CD4-positive, alpha-beta T cell treated with Interleukin-6 at 100 ng/mL for 8 hours (primary cell): ENCODE results near the gene SPC25.

Source experiments
- DNase-seq: peaks from one replicate; pipeline ENCODE4 v3.0.0-alpha.2; 2020; ENCODE audit warnings: mixed read lengths, low spot score

Gene SPC25

DNA sequence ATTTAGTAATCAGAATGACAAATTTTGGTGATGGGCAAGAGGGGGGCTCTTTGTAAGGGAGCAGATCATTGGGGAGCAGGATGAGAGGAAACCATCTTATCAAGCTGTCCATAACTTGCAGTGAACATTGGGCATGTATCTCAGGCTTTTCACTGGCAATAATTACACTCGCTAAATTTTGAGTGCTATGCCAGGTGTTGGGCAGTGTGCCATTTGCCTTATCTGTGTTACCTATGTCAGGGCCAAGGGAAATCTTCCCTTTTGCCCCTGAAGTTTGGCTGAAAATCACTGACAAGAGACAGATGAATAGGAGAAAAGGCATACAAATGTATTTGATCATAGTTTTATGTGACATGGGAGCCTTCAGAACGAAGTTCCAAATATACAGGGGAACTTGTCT is 48.8 kb downstream of the SPC25 start:
- no peak for DNase-seq

DNA sequence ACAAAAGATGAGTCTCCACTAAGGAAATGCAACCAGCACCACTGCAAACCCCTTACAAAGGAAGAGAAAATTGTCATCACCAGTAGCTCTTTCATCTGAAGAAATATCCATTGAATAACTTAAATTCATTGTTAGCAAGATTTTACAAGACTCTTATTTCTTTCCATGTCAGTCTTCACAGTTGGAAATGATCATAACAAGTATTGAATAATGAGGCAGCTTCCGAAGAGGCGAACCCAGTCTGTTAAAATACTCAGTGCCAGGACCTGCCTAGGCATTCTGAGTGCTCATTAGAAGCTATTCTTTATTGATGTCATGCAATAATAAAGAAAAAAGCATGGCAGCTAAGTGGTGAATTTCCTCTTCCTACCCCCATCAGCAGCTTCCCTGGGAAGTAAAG is 54.3 kb downstream of the SPC25 start:
- no peak for DNase-seq

DNA sequence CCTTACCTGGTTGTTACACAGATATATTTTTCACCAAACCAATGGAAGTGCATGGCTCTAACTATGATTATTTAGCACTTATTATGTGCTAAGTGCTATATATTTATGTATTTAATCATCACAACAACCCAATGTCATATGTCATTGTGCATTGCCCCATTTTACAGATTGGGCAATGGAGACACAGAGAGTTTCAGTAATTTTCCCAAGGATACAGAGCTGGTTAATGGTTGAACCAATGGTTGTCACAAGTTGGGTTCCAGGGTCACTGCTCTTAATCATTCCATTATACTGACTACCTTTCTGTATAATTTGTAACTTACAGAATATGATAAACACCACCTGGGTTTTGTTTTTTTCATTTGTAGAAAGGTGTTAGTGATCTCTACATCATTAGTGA is 58.6 kb downstream of the SPC25 start:
- DNase-seq = no peak

DNA sequence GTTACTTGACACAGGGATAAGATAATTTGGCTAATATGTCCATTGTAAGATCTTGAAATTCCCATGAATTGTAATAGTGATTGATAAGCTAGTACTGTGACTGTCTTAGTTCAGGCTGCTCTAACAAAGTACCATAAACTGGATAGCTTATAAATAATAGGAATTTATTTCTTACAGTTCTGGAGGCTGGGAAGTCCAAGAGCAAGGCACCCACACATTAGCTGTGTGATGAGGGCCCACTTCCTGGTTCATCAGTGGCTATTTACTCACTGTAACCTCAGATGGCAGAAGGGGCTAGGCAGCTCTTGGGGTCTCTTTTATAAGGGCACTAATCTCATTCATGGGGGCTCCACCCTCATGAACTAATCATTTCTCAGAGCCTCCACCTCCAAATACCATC is 59.3 kb downstream of the SPC25 start:
- no peak for DNase-seq

DNA sequence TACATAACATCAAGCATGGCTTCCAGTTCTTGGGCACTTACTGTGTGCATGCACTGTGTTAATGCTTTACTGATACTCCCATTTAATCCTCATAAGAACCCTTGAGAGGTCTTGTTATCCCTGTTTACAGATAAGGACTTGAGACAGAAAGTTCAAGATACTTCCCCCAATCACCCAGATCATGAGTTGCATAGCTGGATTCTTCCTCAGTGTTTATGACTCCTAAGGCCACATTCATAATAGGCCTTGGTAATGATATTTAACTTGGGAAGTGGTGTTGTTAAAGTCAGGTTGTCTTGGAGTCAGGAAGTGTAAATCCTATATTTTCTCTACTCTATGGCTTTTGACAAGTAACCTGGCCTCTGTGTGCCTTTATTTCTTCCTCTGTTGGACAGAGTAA is 65.1 kb downstream of the SPC25 start:
- DNase-seq = no peak

DNA sequence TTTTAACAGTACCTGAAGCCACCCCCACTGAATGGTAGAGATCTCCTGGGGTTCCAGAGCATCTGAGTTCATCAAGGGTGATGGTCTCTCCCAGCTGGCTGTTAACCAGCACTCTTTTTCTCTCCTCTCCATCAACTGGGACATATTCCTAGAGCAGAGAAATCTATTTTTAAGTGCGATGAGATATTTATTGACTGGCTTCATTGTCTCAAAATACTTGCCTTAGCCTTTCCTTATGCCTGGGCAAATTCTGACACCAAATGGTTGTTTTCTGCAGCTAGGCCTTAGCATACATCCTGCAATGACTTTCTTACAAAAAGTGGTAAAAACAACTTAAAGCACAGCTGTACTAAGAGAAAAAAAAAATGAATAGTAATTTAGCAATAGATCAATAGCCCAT is 68.2 kb downstream of the SPC25 start:
- DNase-seq = no peak

DNA sequence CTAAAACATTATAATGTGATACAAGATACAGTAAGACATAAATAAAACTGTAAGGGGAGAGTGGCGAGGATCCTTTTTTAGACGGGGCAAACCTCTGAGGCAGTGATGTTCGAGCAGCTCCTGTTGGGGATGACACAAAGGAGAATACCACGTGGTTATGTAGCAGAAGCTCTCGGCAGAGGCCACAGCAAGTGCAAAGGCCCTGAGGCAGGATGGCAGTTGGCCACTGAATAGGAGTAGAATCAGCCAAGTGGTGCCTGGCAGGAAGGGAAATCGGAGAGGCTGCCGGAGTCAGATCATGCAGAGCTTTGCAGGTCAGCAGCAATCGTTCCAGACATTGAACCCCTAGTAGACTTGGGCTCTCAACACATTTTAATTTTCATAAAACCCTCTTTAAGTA is 68.7 kb downstream of the SPC25 start:
- no peak for DNase-seq
